HT-29 (cell line): ENCODE measurements around the gene S100A14. TPM values are rescaled to one million over a fixed set of nuclear protein-coding genes. Genes with fewer than 3 reads are reported as not detected.
"Not testable (repeated sequence)": the region's sequence is repeated elsewhere in the genome, so short reads cannot be mapped to it uniquely, and the experiment has no call there.

Experiments used
- DNase-seq: peaks from one replicate; pipeline ENCODE4 v3.0.0-alpha.2; 2015; ENCODE audit warnings: low spot score
- total RNA-seq: library from RNA; depleted of rRNA; stranded (reverse); fragments of >200 nt; shearing (Covaris generic); gene quantifications from 2 replicates; pipeline ENCODE4 v1.2.3, GENCODE V29; 2014

Gene S100A14
- total RNA-seq, 1 experiment from 2014 or later = 35.6 TPM

- not testable (repeated sequence) for DNase-seq
Measured at GRCh38 chr1:153588033-153588432, 28.1 kb downstream of the S100A14 start.

DNA sequence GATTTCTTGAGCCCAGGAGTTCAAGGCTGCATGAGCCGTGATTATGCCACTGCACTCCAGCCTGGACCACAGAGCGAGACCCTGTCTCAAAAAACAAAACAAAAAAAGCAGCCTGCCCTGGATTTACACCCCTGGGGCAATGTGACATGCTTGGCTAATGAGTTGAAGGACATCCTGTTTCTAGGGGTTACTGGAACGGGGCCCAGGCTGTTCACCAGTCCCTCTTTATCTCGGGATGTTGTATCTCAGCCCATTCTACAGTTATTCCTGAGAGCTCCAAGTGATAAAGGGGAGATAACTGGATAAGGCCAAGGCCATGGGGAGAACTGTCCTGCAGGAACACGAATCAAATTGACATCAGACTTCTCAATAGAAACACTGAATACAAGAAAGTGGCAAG lies 28.8 kb downstream of the S100A14 start:
- DNase-seq = no peak

- DNase-seq = no peak
Measured at GRCh38 chr1:153586347-153586746, 29.8 kb downstream of the S100A14 start.

- no peak for DNase-seq
Measured at GRCh38 chr1:153585006-153585405, 31.1 kb downstream of the S100A14 start.

DNA sequence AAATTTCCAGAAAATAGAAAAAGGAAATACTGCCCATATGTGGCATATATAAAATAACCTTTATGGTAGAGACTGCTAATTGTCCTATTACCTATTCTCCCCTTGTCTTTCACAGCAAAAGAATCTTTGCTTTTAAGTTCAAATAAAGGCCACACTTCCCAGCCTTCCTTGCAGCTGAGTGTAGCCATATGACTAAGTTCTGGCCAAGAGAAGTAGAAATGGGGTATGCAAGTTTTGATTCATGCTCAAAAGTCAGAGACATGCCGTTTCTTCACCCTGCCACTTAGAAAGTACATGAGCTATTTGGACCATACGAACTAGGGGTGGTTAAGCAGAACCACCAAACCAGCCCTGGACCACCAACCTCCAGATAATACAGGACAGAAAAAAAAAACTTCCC lies 32.1 kb downstream of the S100A14 start:
- DNase-seq = no peak

GRCh38 chr1:153583514-153583913 lies 32.6 kb downstream of the S100A14 start:
- DNase-seq = not testable (repeated sequence)

- DNase-seq = not testable (repeated sequence)
Measured at GRCh38 chr1:153582836-153583235, 33.3 kb downstream of the S100A14 start.

- no peak for DNase-seq
Measured at GRCh38 chr1:153578936-153579335, 37.2 kb downstream of the S100A14 start.

DNA sequence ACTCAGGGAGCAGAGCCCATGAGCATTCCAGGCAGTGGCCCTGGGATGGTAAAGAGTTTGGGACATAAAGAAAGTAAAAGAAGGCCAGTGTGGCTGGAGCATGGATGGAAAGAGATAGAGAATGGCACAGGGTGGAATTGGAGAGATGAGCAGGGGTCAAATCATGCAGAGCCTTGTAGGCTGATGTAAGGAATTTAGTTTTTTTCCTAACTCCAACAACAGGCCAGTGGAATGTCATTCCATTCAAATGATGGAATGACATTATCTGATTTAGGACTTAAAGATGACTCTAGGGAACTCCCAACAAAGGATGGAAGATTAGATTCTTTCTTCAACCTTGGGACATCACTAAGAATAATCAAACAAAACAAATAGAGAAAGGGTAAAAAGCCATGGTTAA lies 37.6 kb downstream of the S100A14 start:
- DNase-seq = no peak

GRCh38 chr1:153577624-153578051 lies 38.5 kb downstream of the S100A14 start:
- DNase-seq = no peak

GRCh38 chr1:153577138-153577537 lies 39.0 kb downstream of the S100A14 start:
- no peak for DNase-seq

DNA sequence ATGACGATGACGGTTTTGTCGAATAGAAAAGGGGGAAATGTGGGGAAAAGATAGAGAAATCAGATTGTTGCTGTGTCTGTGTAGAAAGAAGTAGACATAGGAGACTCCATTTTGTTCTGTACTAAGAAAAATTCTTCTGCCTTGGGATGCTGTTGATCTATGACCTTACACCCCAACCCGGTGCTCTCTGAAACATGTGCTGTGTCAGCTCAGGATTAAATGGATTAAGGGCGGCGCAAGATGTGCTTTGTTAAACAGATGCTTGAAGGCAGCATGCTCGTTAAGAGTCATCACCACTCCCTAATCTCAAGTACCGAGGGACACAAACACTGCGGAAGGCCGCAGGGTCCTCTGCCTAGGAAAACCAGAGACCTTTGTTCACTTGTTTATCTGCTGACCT lies 40.6 kb downstream of the S100A14 start:
- DNase-seq = not testable (repeated sequence)

- not testable (repeated sequence) for DNase-seq
Measured at GRCh38 chr1:153575081-153575491, 41.0 kb downstream of the S100A14 start.

GRCh38 chr1:153573351-153573750 lies 42.8 kb downstream of the S100A14 start:
- no peak for DNase-seq

GRCh38 chr1:153572569-153573015 lies 43.5 kb downstream of the S100A14 start:
- DNase-seq = peak; percentile 93

DNA sequence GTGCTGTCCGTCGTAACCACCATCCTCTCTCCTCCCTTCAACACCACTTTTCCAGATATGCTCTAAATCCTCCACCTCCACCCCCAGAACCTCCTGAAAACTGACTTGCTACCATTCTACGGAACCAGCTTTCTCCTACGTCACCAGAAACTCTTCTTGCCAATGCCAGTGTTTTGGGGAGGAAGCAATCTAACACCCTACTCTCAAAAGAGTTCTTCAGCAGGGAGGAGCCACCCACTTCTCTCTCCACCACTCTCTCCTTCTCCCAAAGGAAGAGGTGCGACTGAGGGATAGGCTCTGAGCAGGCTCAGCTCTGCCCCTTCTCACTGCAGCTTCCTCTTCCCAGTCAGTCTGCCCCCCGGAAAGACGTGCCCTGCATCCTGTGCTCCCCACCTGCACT lies 44.4 kb downstream of the S100A14 start:
- DNase-seq = no peak

DNA sequence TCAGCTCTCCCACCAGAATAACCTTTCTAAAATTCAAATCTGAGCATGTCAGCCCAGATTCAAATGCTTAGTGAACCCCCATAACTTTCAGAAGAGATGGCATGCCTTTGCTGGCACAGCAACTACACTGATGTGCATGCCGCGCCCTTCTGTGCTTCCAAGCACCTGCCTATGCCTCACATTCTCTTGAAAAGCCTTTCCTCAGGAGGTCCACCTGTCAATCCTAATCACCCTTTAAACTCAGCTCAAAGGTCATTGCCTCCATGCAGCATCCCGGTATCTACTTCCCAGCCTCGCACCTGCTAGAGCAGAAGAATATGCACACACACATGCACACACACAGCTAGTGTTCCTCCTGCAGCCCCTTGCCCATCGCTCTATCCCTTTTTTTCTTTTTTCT lies 45.3 kb downstream of the S100A14 start:
- DNase-seq = no peak

DNA sequence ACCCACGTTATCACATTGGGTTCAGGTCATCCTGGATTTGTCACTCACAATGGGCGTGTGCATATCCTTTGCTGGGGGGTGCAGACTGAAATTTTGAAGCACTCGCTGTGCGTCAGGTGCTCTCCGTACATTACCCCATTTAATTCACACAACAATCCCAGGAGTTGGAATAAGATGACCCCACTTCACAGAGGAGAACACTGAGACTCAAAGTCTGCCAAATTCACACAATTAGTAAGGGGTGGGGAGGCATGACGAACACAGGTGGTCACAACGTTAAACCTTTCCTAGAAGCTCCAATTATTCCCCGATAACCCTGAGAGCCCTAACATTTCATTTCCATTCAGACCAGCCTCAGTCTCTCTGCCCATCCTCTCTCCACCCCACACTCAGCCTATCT lies 46.7 kb downstream of the S100A14 start:
- no peak for DNase-seq

- peak; percentile 98 for DNase-seq
Measured at GRCh38 chr1:153568367-153569099, 47.6 kb downstream of the S100A14 start.

GRCh38 chr1:153567621-153568366 lies 48.3 kb downstream of the S100A14 start:
- peak; percentile 46 for DNase-seq

GRCh38 chr1:153566414-153567371 lies 49.4 kb downstream of the S100A14 start:
- peak; percentile 98 for DNase-seq
